IMR-90 (cell line): ENCODE data around the gene GOT2. TPM values are rescaled to one million over a fixed set of nuclear protein-coding genes. Genes with fewer than 3 reads are reported as not detected.
A peak's percentile ranks its signal among the peaks of the same experiment; 100 is the strongest.

Source experiments
- ATAC-seq: fragments of 200-7000 bp; cut with Tn5 transposase; 2 replicates; pipeline ENCODE4 v1.9.1; 2020; ENCODE audit warnings: low read depth, mild to moderate bottlenecking, moderate library complexity
- BruUV-seq: library from RNA; stranded (reverse); fragments of 400-500 nt; replicated peaks from 2 replicates; lab custom pipeline; 2021; lab: Mats Ljungman, UMichigan
- CTCF ChIA-PET: fragments of 300-600 bp; formaldehyde crosslinking; extraction: SDS; loops from one replicate; lab custom pipeline; 2021; ENCODE audit warnings: antibody characterized with exemption; lab: Yijun Ruan, JAX
- POLR2A ChIA-PET: fragments of 300-600 bp; sonication (Branson Sonifier 250); formaldehyde crosslinking; loops from one replicate; lab custom pipeline; 2022; ENCODE audit warnings: antibody characterized with exemption; ENCODE audit not compliant: unreplicated experiment; lab: Charles Lee
- DNase-seq: peaks from one replicate; pipeline ENCODE4 v3.0.0; 2013
- H2AFZ ChIP-seq: replicated peaks from 2 replicates; pipeline ENCODE3; 2013; ENCODE audit warnings: low read length, mild to moderate bottlenecking; ENCODE audit not compliant: poor library complexity
- H2AK5ac ChIP-seq: 2 replicates; pipeline ENCODE4 v1.6.1; 2013; ENCODE audit warnings: low read depth, low read length, inconsistent platforms
- H2AK9ac ChIP-seq: replicated peaks from 2 replicates; pipeline ENCODE3; 2013; ENCODE audit warnings: mild to moderate bottlenecking, low read depth, low read length, moderate library complexity; ENCODE audit not compliant: poor library complexity
- H2BK120ac ChIP-seq: 2 replicates; pipeline ENCODE4 v1.6.1; 2013; ENCODE audit warnings: low read depth, low read length, inconsistent platforms
- H2BK15ac ChIP-seq: 3 replicates; pipeline ENCODE4 v1.6.1; 2013; ENCODE audit warnings: low read depth, low read length, inconsistent platforms
- H2BK20ac ChIP-seq: 2 replicates; pipeline ENCODE4 v1.6.1; 2013; ENCODE audit warnings: low read depth, mild to moderate bottlenecking, inconsistent platforms, low read length, moderate library complexity
- H2BK5ac ChIP-seq: 2 replicates; pipeline ENCODE4 v1.6.1; 2013; ENCODE audit warnings: mild to moderate bottlenecking, low read depth, low read length, inconsistent platforms; ENCODE audit not compliant: poor library complexity, severe bottlenecking
- H3K14ac ChIP-seq: replicated peaks from 2 replicates; pipeline ENCODE4 v1.6.1; 2013; ENCODE audit warnings: low read depth, low read length, inconsistent platforms
- H3K18ac ChIP-seq: 2 replicates; pipeline ENCODE4 v1.6.1; 2013; ENCODE audit warnings: low read depth, low read length, control low read depth
- H3K23ac ChIP-seq: 2 replicates; pipeline ENCODE4 v1.6.1; 2013; ENCODE audit warnings: low read depth, low read length, inconsistent platforms
- H3K27ac ChIP-seq: 2 replicates; pipeline ENCODE4 v1.5.1; 2013; ENCODE audit warnings: mild to moderate bottlenecking, control low read depth, low read length; ENCODE audit not compliant: insufficient read depth
- H3K27me3 ChIP-seq: 2 replicates; pipeline ENCODE4 v1.6.1; 2013; ENCODE audit warnings: low read length; ENCODE audit not compliant: control insufficient read depth, insufficient read depth
- H3K36me3 ChIP-seq: 2 replicates; pipeline ENCODE4 v1.6.1; 2013; ENCODE audit warnings: low read length, mixed read lengths; ENCODE audit not compliant: control insufficient read depth, insufficient read depth
- H3K4ac ChIP-seq: 2 replicates; pipeline ENCODE4 v1.6.1; 2013; ENCODE audit warnings: low read depth, low read length, inconsistent platforms
- H3K4me1 ChIP-seq: 2 replicates; pipeline ENCODE4 v1.6.1; 2013; ENCODE audit warnings: low read length, mixed read lengths; ENCODE audit not compliant: control insufficient read depth, insufficient read depth
- H3K4me2 ChIP-seq: 2 replicates; pipeline ENCODE4 v1.6.1; 2013; ENCODE audit warnings: low read depth, mild to moderate bottlenecking, control low read depth, low read length, moderate library complexity
- H3K4me3 ChIP-seq: 2 replicates; pipeline ENCODE4 v1.5.1; 2013; ENCODE audit warnings: low read depth, mild to moderate bottlenecking, control low read depth, low read length, moderate library complexity; ENCODE audit not compliant: insufficient read depth
- H3K56ac ChIP-seq: 2 replicates; pipeline ENCODE4 v1.6.1; 2013; ENCODE audit warnings: low read length, inconsistent platforms; ENCODE audit not compliant: insufficient read depth; ENCODE audit errors: extremely low read depth
- H3K79me1 ChIP-seq, 2 experiments: 2 replicates each; pipeline ENCODE4 v1.6.1; 2013; ENCODE audit warnings: low read length in 2 of 2, inconsistent platforms in 1 of 2, low read depth in 1 of 2
- H3K9ac ChIP-seq: 2 replicates; pipeline ENCODE4 v1.6.1; 2013; ENCODE audit warnings: low read depth, low read length, control low read depth
- H3K9me1 ChIP-seq: 2 replicates; pipeline ENCODE4 v1.6.1; 2013; ENCODE audit warnings: low read length, inconsistent platforms; ENCODE audit not compliant: insufficient read depth
- H3K9me3 ChIP-seq: 2 replicates; pipeline ENCODE4 v1.6.1; 2013; ENCODE audit warnings: low read length; ENCODE audit not compliant: control insufficient read depth, insufficient read depth
- H4K20me1 ChIP-seq: 2 replicates; pipeline ENCODE4 v1.6.1; 2013; ENCODE audit warnings: low read length, inconsistent platforms; ENCODE audit not compliant: insufficient read depth
- H4K5ac ChIP-seq: 2 replicates; pipeline ENCODE4 v1.6.1; 2013; ENCODE audit warnings: mild to moderate bottlenecking, low read depth, low read length, control low read depth
- H4K8ac ChIP-seq, 2 experiments: 2 replicates each; pipeline ENCODE4 v1.6.1; 2013; ENCODE audit warnings: low read depth in 2 of 2, low read length in 2 of 2, control low read depth in 1 of 2, inconsistent platforms in 1 of 2
- H4K91ac ChIP-seq: 2 replicates; pipeline ENCODE4 v1.6.1; 2013; ENCODE audit warnings: low read depth, low read length, inconsistent platforms; ENCODE audit not compliant: insufficient read depth
- CTCF ChIP-seq: conservative IDR thresholded peaks from 2 replicates; pipeline ENCODE4 v1.5.1; 2012; ENCODE audit warnings: mild to moderate bottlenecking, low read depth, low read length, improper control_type of control experiment
- ELK1 ChIP-seq: fragments of 150-350 bp; IDR thresholded peaks from 2 replicates; pipeline ENCODE4 v1.6.1; 2016; ENCODE audit warnings: low read depth, mild to moderate bottlenecking, low read length, moderate library complexity, borderline replicate concordance
- FOS ChIP-seq: fragments of 150-350 bp; IDR thresholded peaks from 2 replicates; pipeline ENCODE4 v1.6.1; 2016; ENCODE audit warnings: low read depth, low read length
- MAFK ChIP-seq: IDR thresholded peaks from 2 replicates; pipeline ENCODE4 v1.6.1; 2012; ENCODE audit warnings: low read depth, low read length, improper control_type of control experiment
- MAZ ChIP-seq: IDR thresholded peaks from 2 replicates; pipeline ENCODE4 v1.6.1; 2012; ENCODE audit warnings: low read depth, mild to moderate bottlenecking, low read length, improper control_type of control experiment, moderate library complexity, borderline replicate concordance
- MXI1 ChIP-seq: IDR thresholded peaks from 2 replicates; pipeline ENCODE4 v1.6.1; 2012; ENCODE audit warnings: low read depth, mild to moderate bottlenecking, low read length, moderate library complexity, borderline replicate concordance
- RFX5 ChIP-seq: IDR thresholded peaks from 2 replicates; pipeline ENCODE4 v1.8.0; 2012; ENCODE audit warnings: low read depth, mild to moderate bottlenecking, low read length, moderate library complexity
- SMC3 ChIP-seq: fragments of 150-350 bp; IDR thresholded peaks from 2 replicates; pipeline ENCODE4 v1.6.1; 2016; ENCODE audit warnings: low read depth, mild to moderate bottlenecking, antibody characterized with exemption, low read length, moderate library complexity
- USF2 ChIP-seq: fragments of 150-350 bp; IDR thresholded peaks from 2 replicates; pipeline ENCODE4 v1.6.1; 2017; ENCODE audit warnings: mild to moderate bottlenecking, antibody characterized with exemption, low read length, low read depth
- WGBS, 2 experiments: methylation state at CpG; one replicate each; pipeline versions ENCODE4 v1.1.5 to v1.1.7; 2013; ENCODE audit warnings: missing lambda C conversion rate in 2 of 2; ENCODE audit not compliant: insufficient read length in 1 of 2; ENCODE audit errors: extremely low coverage in 2 of 2; 5-methylcytosine and 5-hydroxymethylcytosine counted together
- dilution Hi-C: fragments of 300-500 bp; cut with HindIII; formaldehyde crosslinking; loops from one replicate; pipeline ENCODE4 v1.14.3; 2018; ENCODE audit warnings: low sequenced_read_pairs; ENCODE audit not compliant: unreplicated experiment
- in situ Hi-C: fragments of 300-500 bp; cut with MboI; formaldehyde crosslinking; loops from 3 replicates; pipeline ENCODE4 v1.14.3; 2019; ENCODE audit warnings: low sequenced_read_pairs, inconsistent platforms, mixed read lengths
- intact Hi-C: fragments of 100-400 bp; cut with micrococcal nuclease; formaldehyde crosslinking; loops from 2 replicates; pipeline ENCODE4 v1.10.0; 2022
- polyA plus RNA-seq, 3 experiments: library from polyadenylated mRNA; depleted of rRNA; stranded (reverse); fragments of >200 nt; gene quantifications; 2 replicates each; pipeline ENCODE4 v1.2.3, GENCODE V29; 2012; ENCODE audit warnings: low replicate concordance in 1 of 3
- total RNA-seq: library from RNA; depleted of rRNA; stranded (reverse); fragments of >200 nt; gene quantifications from 2 replicates; pipeline ENCODE4 v1.2.3, GENCODE V29; 2012

GOT2 gene
- total and polyA plus RNA-seq, 2 of the 4 experiments (the other 2 are of a cell fraction), result 50.2 to 60.2 TPM

- Histone ChIP-seq H2AK5ac (no peak overlapping the region), H2AFZ (no peak overlapping the region), H4K91ac (no peak overlapping the region), H2AK9ac (no peak overlapping the region), H2BK15ac (no peak overlapping the region), H3K4me2 (peak overlapping the region; percentile 89), H3K9ac (peak overlapping the region; percentile 90), H2BK5ac (no peak overlapping the region), H4K5ac (no peak overlapping the region), H3K36me3 (peaks cover 2% of the 10 kb centered on the region; the same call in 1 of the 2 replicates), H3K14ac (no peak overlapping the region), H3K4me3 (peak overlapping the region; percentile 81), H3K4ac (no peak overlapping the region), H3K4me1 (peaks cover 3% of the 10 kb centered on the region), H3K27ac (no peak overlapping the region), H4K8ac (no peak overlapping the region; a peak in 1 of 4 replicates), H3K9me3 (no peaks in the 10 kb centered on the region), H3K18ac (no peak overlapping the region), H3K23ac (no peak overlapping the region), H3K9me1 (peaks cover 4% of the 10 kb centered on the region; the same call in 1 of the 2 replicates), H2BK120ac (no peak overlapping the region), H3K27me3 (no peaks in the 10 kb centered on the region), H3K56ac (no peak overlapping the region), H4K20me1 (peaks cover 13% of the 10 kb centered on the region; the same call in 1 of the 2 replicates), H2BK20ac (no peak overlapping the region), H3K79me1 (peaks cover 11 to 43% of the 10 kb centered on the region in 2 experiments; a peak in 3 of 4 replicates)
- intact Hi-C loops (no loop called here), in situ Hi-C loops (no loop called here), dilution Hi-C loops (no loop called here)
- no peak for TF ChIP-seq MAZ
- no peak for TF ChIP-seq SMC3
- TF ChIP-seq RFX5, result no peak
- no peak for TF ChIP-seq CTCF
- TF ChIP-seq ELK1, result no peak
- no peak for TF ChIP-seq FOS
- no peak for TF ChIP-seq MXI1
- no peak for TF ChIP-seq USF2
- TF ChIP-seq MAFK, result no peak
- no peak for ATAC-seq
- DNase-seq, result peak; percentile 42
- BruUV-seq, result no TSS peak
- 50% methylated on average over 2 of the region's 9 CpGs; no CpG with 5 or more reads in 1 of the 2 experiments for WGBS, 2 experiments
- POLR2A ChIA-PET, result no interaction called here
- CTCF ChIA-PET, result interaction anchor here (1.3 to 1.6 kb wide), 2 partner anchors 16 to 19 kb away, joined by 3 read pairs; no protein-coding TSS in a partner anchor
Measured at GRCh38 chr16:58732545-58733247, 1.4 kb downstream of the GOT2 start.
